Brain pericyte (primary cell): ENCODE results near the gene CYP8B1.

ENCODE experiments used
- DNase-seq: peaks from one replicate; pipeline ENCODE4 v3.0.0-alpha.2; 2012; ENCODE audit warnings: low read depth, low spot score

Gene CYP8B1

GRCh38 chr3:42827654-42828053 lies 48.0 kb downstream of the CYP8B1 start:
- no peak for DNase-seq

DNA sequence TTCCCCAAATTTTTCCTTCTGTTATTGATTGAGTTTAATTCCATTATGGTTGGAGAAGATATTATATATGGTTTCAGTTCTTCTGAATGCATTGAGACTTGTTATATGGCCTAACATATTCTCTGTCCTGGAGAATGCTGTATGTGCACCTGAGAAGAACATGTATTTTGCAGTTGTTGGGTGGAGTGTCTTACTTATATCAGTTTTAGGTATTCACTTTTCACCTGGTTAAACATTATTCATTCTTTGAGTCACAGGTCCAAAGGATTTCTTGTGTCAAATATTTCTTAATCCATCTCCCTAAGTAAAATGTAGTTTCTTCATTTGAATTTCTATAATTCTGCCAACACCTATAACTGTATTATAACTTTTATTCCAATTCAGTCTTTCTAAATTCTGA lies 48.7 kb downstream of the CYP8B1 start:
- no peak for DNase-seq

GRCh38 chr3:42826141-42826540 lies 49.5 kb downstream of the CYP8B1 start:
- no peak for DNase-seq

DNA sequence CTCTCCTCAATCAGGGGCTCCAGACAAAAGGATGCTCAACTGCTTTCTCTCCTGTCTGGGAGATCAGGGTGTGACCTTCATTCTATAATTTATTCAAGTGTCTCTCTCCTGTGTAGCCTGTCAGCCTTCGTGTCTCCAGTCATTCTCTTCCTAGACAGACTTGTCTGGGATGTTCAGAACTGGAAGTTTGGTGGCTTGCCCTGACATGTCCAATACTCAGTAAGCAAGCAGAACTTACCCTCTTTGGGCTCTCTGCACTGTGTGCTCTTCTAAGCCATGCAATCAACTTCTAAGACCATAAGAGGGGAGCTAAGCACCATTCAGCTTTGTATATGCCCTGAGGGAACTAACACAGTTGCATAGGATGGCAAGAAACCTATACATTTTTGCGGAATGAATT lies 52.3 kb downstream of the CYP8B1 start:
- DNase-seq, result no peak

DNA sequence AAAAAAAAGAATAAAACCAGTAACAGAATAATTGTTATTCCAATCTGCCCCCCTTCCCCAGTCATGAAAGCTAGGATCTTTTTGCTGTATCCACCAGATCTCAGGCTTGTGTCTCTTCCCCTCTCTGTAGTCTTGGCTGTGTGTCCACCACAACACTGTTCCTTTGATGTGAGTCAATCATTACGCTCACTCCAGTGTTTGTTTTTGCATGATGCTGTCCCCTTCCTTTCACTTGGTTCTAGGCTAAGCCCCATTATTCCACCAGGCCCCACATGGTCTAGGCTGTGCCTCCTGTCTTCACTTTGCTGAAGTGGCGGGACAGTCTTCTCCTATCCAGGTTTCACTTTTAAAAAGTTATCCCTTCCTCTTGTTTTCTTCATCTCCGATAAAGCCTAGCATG lies 52.9 kb downstream of the CYP8B1 start:
- no peak for DNase-seq
